HG03432 (cell line): ENCODE measurements around the gene NEK4.
"Not testable (repeated sequence)": the region's sequence is repeated elsewhere in the genome, so short reads cannot be mapped to it uniquely, and the experiment has no call there.

Source experiments
- ATAC-seq: cut with Tn5 transposase; IDR thresholded peaks from one replicate; pipeline ENCODE4 v1.9.1; 2021; ENCODE audit warnings: mild to moderate bottlenecking, moderate library complexity; ENCODE audit not compliant: unreplicated experiment

Gene NEK4

GRCh38 chr3:52779837-52780585 is 9.3 kb upstream of the NEK4 start:
- ATAC-seq: no peak

GRCh38 chr3:52779011-52779836 is 8.5 kb upstream of the NEK4 start:
- peak; percentile 78 for ATAC-seq

GRCh38 chr3:52777959-52778805 is 7.4 kb upstream of the NEK4 start:
- ATAC-seq: no peak

GRCh38 chr3:52777127-52777958 is 6.6 kb upstream of the NEK4 start, which contains the start of gene ITIH1:
Gene ITIH1, plus strand, starts transcription at chr3:52777599. Its CDS starts 17 bp downstream, at chr3:52777616.
- no peak for ATAC-seq

GRCh38 chr3:52776486-52776885 is 5.7 kb upstream of the NEK4 start:
- ATAC-seq: not testable (repeated sequence)

GRCh38 chr3:52775877-52776276 is 5.1 kb upstream of the NEK4 start:
- no peak for ATAC-seq

- ATAC-seq: no peak
Observed at GRCh38 chr3:52774901-52775864, 4.4 kb upstream of the NEK4 start.

GRCh38 chr3:52774066-52774713 is 3.5 kb upstream of the NEK4 start:
- ATAC-seq: no peak

- ATAC-seq: no peak
Observed at GRCh38 chr3:52773361-52774065, 2.8 kb upstream of the NEK4 start.

GRCh38 chr3:52771702-52772101 is 962 bp upstream of the NEK4 start:
- ATAC-seq: no peak

GRCh38 chr3:52771334-52771681 is 568 bp upstream of the NEK4 start:
- ATAC-seq: peak; percentile 7

GRCh38 chr3:52769786-52770455 is 819 bp downstream of the NEK4 start:
- ATAC-seq: no peak

GRCh38 chr3:52763466-52763865 is 7.3 kb downstream of the NEK4 start:
- ATAC-seq: no peak

GRCh38 chr3:52756141-52756540 is 14.6 kb downstream of the NEK4 start:
- no peak for ATAC-seq

- ATAC-seq: no peak
Observed at GRCh38 chr3:52754373-52754772, 16.4 kb downstream of the NEK4 start.

GRCh38 chr3:52752045-52752660 is 18.6 kb downstream of the NEK4 start:
- no peak for ATAC-seq

GRCh38 chr3:52743721-52744120 is 27.0 kb downstream of the NEK4 start:
- no peak for ATAC-seq
